ENCODE results near the gene IREB2.

DNA sequence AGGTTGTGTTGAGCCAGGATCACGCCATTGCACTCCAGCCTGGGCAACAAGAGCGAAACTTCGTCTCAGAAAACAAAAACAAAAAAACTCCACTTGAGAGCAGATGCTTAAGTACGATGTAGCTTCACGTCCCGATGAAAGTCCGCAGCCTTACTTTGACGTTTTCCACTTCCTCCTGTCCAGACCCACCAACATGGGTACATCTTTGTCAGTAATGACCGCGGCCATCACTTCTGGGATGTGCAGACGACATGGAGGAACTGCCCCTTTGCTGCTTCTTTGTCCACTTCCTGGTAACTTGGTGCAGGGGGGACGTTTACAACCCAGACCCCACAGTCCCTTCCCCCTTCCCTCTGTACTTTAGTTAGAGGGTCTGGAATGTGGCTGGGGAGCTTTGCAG, 49.2 kb upstream of the IREB2 start:
- TF ChIP-seq, protein P1, sequence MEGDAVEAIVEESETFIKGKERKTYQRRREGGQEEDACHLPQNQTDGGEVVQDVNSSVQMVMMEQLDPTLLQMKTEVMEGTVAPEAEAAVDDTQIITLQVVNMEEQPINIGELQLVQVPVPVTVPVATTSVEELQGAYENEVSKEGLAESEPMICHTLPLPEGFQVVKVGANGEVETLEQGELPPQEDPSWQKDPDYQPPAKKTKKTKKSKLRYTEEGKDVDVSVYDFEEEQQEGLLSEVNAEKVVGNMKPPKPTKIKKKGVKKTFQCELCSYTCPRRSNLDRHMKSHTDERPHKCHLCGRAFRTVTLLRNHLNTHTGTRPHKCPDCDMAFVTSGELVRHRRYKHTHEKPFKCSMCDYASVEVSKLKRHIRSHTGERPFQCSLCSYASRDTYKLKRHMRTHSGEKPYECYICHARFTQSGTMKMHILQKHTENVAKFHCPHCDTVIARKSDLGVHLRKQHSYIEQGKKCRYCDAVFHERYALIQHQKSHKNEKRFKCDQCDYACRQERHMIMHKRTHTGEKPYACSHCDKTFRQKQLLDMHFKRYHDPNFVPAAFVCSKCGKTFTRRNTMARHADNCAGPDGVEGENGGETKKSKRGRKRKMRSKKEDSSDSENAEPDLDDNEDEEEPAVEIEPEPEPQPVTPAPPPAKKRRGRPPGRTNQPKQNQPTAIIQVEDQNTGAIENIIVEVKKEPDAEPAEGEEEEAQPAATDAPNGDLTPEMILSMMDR (IDR thresholded peaks at IDR 0.05 in 4 of 5, conservative IDR thresholded peaks at IDR 0.05 in 1 of 5): no peak
- TF ChIP-seq POLR2A (IDR thresholded peaks at IDR 0.05): no peak

Measured in gastrocnemius medialis (tissue), 4 donors.